Fibroblast of skin of right quadriceps (primary cell): ENCODE data around the gene SMARCAL1.
"Not testable (repeated sequence)": the region's sequence is repeated elsewhere in the genome, so short reads cannot be mapped to it uniquely, and the experiment has no call there.

Source experiments
- DNase-seq: peaks from one replicate; pipeline ENCODE4 v3.0.0-alpha.2; 2013

SMARCAL1 gene

GRCh38 chr2:216503159-216503629, 90.9 kb downstream of the SMARCAL1 start:
- no peak for DNase-seq

DNA sequence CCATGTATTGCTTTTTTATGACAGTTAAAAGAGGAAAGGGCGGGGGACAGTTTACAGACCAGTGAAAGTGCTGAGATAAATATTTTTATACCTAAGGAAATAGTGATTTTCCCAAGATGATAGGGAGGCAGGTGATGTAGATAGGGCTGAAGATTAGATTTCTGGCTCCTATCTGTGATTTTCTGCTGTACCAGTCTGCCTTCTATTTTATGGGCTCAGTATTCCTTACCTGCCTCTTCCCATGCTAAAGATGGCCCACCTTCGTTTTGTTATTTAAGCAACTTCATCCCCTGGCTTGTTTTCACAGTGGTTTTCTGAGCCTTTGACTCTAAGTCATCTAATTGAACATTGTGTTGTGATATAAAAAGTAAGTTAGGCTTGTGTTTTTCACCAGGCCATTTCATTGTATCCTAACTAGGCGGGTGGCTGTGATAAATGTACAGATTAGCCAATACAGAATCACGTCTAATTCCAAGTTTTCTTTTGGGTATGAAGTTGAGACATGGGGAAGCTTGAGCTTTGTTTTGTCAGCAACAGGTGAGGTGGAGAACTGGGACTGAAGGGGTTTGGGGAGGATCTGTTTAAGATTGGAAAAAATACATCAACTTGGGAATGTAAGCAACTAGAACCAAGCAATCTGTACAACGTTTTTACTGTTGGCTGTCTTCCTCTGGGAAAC, 91.6 kb downstream of the SMARCAL1 start:
- no peak for DNase-seq

- no peak for DNase-seq
Observed at GRCh38 chr2:216504376-216504762, 92.1 kb downstream of the SMARCAL1 start.

DNA sequence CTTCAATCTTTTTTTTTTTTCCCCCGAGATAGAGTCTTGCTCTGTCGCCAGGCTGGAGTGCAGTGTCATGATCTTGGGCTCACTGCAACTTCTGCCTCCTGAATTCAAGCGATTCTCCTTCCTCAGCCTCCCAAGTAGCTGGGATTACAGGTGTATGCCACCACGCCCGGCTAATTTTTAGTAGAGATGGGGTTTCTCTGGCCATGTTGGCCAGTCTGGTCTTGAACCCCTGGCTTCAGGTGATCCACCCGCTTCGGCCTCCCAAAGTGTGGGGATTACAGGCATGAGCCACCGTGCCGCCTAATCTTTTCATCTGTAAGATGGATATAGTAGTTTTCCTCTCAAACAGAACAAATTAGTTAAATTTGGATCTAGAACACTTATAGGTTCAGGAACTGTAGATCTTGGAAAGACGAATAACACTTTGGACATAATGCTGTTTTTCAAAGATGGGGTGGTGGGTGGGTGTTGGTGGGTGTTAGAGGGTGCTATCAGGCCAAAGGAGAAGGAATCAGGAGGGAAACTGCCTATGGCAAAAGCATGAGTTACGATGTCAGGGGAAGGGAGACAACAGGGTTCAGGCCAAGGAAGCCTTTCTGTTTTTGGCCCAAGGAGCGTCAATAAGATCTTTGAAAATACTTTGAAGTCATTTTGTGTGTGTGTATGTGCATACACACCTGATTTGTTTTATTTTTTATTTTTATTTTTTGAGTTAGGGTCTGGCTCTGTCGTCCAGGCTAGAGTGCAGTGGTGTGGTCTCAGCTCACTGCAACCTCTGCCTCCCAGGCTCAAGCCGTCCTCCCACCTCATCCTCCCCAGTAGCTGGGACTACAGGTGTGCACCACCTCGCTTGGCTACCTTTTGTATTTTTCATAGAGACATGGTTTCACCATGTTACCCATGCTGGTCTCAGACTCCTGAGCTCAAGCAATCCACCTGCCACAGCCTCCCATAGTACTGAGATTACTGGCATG, 93.1 kb downstream of the SMARCAL1 start:
- DNase-seq, result no peak

DNA sequence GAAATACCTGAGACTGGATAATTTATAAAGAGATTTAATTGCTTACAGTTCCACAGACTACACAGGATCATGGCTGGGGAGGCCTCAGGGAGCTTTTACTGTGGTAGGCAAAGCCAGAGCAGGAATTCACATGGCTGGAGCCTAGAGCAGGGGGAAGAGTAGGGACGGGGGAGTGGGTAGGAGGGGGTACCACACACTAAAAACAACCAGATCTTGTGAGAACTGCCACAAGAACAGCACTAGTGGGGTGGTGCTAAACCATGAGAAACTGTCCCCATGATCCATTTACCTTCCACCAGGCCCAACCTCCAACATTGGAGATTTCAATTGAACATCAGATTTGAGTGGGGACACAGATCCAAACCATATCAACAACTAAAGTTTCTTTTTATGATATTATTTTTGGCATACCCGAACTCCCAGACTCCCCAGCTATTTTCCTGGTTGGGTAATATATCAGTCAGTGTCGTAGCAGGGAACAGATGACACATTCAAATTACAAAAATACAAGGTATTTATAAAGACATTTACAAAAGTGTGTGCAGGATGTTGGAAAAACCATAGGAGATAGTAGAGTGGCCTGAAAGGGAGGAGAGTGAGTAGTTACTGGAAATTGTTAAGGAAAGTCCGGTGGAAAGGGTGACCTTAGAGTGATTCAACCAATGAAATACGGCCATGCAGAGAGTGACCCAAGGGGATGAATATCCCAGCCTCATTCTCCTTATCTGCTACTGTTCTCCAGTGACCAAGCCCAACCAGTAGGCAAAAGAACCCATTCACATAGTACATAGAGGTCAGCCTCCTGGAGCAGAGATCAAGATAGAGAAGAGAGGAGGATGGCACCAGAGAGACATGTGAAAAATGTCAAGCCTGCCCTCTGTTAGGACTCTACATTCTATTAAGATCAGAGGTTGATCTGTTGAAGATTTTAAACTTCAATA, 95.2 kb downstream of the SMARCAL1 start:
- no peak for DNase-seq

GRCh38 chr2:216508229-216508628, 95.9 kb downstream of the SMARCAL1 start:
- no peak for DNase-seq

GRCh38 chr2:216516730-216517350, 104.6 kb downstream of the SMARCAL1 start:
- DNase-seq, result peak; percentile 53

DNA sequence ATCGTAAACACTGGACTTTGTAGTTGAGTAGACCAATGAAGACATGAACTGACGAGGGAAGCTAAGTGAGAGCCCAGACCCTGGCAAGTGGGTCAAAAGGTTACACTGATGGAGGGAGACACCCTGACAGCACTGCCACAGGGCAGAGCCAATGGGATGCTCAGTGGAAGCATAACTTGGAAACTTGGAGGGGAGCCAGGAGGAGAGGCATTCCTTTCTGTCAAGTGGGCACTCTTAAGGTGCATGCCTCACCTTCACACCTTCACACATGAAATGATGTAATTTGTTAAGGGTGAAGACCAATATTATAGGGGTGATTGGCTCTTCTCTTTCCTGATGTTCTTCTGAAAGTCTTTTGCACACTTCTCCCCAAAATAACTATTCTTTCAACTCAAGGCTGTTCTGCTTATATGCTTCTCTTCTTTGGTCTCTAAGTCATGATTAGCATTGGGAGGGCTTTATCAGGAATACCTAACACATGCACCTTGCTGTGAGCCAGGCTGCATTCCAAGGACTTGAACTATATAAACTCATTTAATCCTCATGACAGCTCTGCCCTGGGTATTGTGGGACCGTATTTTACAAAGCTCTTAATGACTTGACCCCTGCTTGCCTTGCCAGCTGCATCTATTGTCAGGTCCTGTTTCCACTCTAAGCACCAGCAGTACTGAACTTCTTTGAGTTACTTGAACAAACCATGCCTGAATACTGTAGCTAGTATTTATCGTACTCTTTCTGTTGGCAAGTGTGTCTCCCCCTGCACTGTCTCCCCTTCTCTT, 105.4 kb downstream of the SMARCAL1 start:
- no peak for DNase-seq

- DNase-seq, result not testable (repeated sequence)
Observed at GRCh38 chr2:216518566-216519119, 106.4 kb downstream of the SMARCAL1 start.

GRCh38 chr2:216519154-216519762, 107.0 kb downstream of the SMARCAL1 start:
- peak; percentile 78 for DNase-seq

GRCh38 chr2:216520112-216520511, 107.8 kb downstream of the SMARCAL1 start:
- no peak for DNase-seq

- DNase-seq, result no peak
Observed at GRCh38 chr2:216522892-216523502, 110.7 kb downstream of the SMARCAL1 start.

DNA sequence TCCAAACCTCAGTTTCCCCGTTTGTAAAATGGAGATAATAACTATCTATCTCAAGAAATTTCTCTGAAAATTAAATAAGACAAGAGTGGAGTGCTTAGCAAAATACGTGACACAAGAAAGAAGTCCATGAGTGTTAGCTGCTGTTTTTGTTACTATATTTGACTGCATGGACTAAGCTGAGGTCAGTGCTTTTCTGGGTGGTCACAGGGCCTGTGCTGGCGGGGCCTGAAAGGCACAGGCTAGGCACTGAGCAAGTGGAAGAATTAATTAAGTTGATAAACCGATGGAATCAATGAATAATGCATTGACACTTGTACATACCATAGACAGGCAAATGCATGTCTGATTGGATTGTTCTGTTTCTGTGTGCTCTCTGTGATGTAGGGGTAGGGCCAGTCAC, 113.7 kb downstream of the SMARCAL1 start:
- no peak for DNase-seq

DNA sequence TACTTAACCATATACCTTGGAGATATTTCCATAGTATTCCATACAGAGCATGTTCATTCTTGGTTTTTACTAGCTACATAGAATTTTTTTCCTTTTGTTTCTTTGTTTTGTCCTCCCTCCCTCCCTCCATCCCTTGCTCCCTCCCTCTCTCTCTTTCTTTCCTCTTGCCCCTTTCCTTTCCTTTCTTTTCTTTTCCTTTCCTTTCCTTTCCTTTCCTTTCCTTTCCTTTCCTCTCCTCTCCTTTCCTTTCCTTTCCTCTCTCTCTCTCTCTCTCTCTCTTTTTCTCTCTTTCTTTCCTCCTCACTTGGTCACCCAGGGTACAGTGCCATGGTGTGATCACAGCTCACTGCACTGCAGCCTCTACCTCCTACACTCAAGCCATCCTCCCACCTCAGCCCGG, 114.7 kb downstream of the SMARCAL1 start:
- DNase-seq, result no peak

- DNase-seq, result peak; percentile 53
Observed at GRCh38 chr2:216527600-216527999, 115.3 kb downstream of the SMARCAL1 start.

- DNase-seq, result no peak
Observed at GRCh38 chr2:216532562-216532961, 120.3 kb downstream of the SMARCAL1 start.
